ENCODE measurements around the gene SVOP. TPM values are rescaled to one million over a fixed set of nuclear protein-coding genes. Genes with fewer than 3 reads are reported as not detected.

Gene SVOP
- total and polyA plus RNA-seq, 2 of the 8 experiments (the other 6 are each of a cell fraction or from before 2014, with no cell fraction given), result 0.06 TPM; not detected in 1

- Histone ChIP-seq H2BK5ac (ENCODE audit: low read depth, low read length) (no peak overlapping the region), H3K79me1 (ENCODE audit: low read depth, low read length) (no peaks in the 10 kb centered on the region), H3K9me3 (ENCODE audit: insufficient read depth in 2 of 2, low read depth in 1 of 2, low read length in 1 of 2) (no peaks in the 10 kb centered on the region; a peak in 1 of 4 replicates), H4K8ac (ENCODE audit: extremely low read depth, insufficient read depth, low read length) (no peak overlapping the region), H3K4ac (replicated peaks; ENCODE audit: insufficient read length, low read depth, low read length) (no peak overlapping the region), H3K23ac (ENCODE audit: insufficient read length) (no peak overlapping the region), H3K56ac (replicated peaks; ENCODE audit: insufficient read length, low read depth, low read length) (no peak overlapping the region), H2BK20ac (ENCODE audit: low read length) (no peak overlapping the region), H2AFZ (ENCODE audit: low read length) (no peak overlapping the region), H4K91ac (replicated peaks; ENCODE audit: insufficient read length, low read length) (no peak overlapping the region), H3K27me3 (replicated peaks in 1 of 4; ENCODE audit: control insufficient read depth in 3 of 4, extremely low read depth in 1 of 4, insufficient read depth in 3 of 4, low read length in 3 of 4) (no peaks in the 10 kb centered on the region), H4K5ac (ENCODE audit: insufficient read length, low read depth, low read length) (no peak overlapping the region), H4K20me1 (replicated peaks in 1 of 2; ENCODE audit: control insufficient read depth in 1 of 2, insufficient read depth in 2 of 2, low read length in 2 of 2) (no peaks in the 10 kb centered on the region), H3K14ac (ENCODE audit: insufficient read length) (no peak overlapping the region), H3K27ac (ENCODE audit: low read depth, low read length) (no peak overlapping the region), H3K4me3 (ENCODE audit: extremely low read depth in 1 of 4, insufficient read depth in 2 of 4, low read depth in 3 of 4, low read length in 4 of 4) (no peak overlapping the region), H2BK15ac (ENCODE audit: low read length) (no peak overlapping the region), H3K4me1 (replicated peaks in 1 of 4; ENCODE audit: control insufficient read depth in 3 of 4, insufficient read depth in 4 of 4, low read length in 3 of 4) (no peaks in the 10 kb centered on the region), H3K18ac (ENCODE audit: extremely low read depth, low read length) (no peak overlapping the region), H3K4me2 (ENCODE audit: insufficient read depth in 1 of 2, low read depth in 2 of 2, low read length in 2 of 2) (no peak overlapping the region), H3K36me3 (ENCODE audit: control insufficient read depth in 2 of 4, insufficient read depth in 4 of 4, low read length in 3 of 4) (no peaks in the 10 kb centered on the region), H2BK12ac (ENCODE audit: low read depth, low read length) (no peak overlapping the region), H3K9ac (replicated peaks in 1 of 4; ENCODE audit: extremely low read depth in 1 of 4, low read depth in 3 of 4, low read length in 3 of 4) (no peak overlapping the region), H3K79me2 (ENCODE audit: control insufficient read depth in 1 of 2, insufficient read depth in 2 of 2, low read length in 2 of 2) (no peaks in the 10 kb centered on the region), H2BK120ac (replicated peaks; ENCODE audit: low read depth, low read length) (no peak overlapping the region), H2AK5ac (ENCODE audit: low read depth, low read length) (no peak overlapping the region), H3K23me2 (ENCODE audit: low read depth, low read length) (no peaks in the 10 kb centered on the region)
- DNase-seq (ENCODE audit: low read depth in 1 of 2, low spot score in 2 of 2), result no peak
- CTCF ChIA-PET (ENCODE audit: partially characterized antibody), result interaction anchor here (1.1 to 1.6 kb wide), 4 partner anchors 9 to 120 kb away, joined by 3 to 4 read pairs (median 3); no protein-coding TSS in a partner anchor
- POLR2A ChIA-PET (ENCODE audit: partially characterized antibody), result no interaction called here
- TF ChIP-seq ASH2L (IDR thresholded peaks at IDR 0.05; ENCODE audit: low read length) (no peak), KDM5A (IDR thresholded peaks at IDR 0.05; ENCODE audit: low read length) (no peak), HDAC2 (IDR thresholded peaks at IDR 0.05; ENCODE audit: borderline replicate concordance in 1 of 2, low read depth in 2 of 2, low read length in 2 of 2) (no peak)
- 88% methylated on average over 3 of the region's 3 CpGs; no CpG with 5 or more reads in 1 of the 2 experiments for WGBS, 2 experiments (ENCODE audit: extremely low coverage in 1 of 2, insufficient coverage in 1 of 2, insufficient read length in 1 of 2, insufficient replicate concordance in 2 of 2, low coverage in 1 of 2, low lambda C conversion rate in 2 of 2, missing lambda C conversion rate in 1 of 2)
- FAIRE-seq, result no peak
These were observed 16.9 kb downstream of the SVOP start for GRCh38 chr12:109004017-109004416.
